ENCODE results near the gene APOL2.
A peak's percentile ranks its signal among the peaks of the same experiment; 100 is the strongest.

APOL2 gene

GRCh38 chr22:36224245-36224644 lies 15.1 kb downstream of the APOL2 start:
- Mint-ChIP-seq H3K4me3 (no peak overlapping the region), H3K9me3 (no peaks in the 10 kb centered on the region), H3K27ac (no peak overlapping the region), H3K4me1 (peaks cover 36% of the 10 kb centered on the region), H3K27me3 (ENCODE audit: low read depth) (no peaks in the 10 kb centered on the region), H3K36me3 (ENCODE audit: low read depth) (peaks cover 17% of the 10 kb centered on the region)
- TF ChIP-seq, protein P1, sequence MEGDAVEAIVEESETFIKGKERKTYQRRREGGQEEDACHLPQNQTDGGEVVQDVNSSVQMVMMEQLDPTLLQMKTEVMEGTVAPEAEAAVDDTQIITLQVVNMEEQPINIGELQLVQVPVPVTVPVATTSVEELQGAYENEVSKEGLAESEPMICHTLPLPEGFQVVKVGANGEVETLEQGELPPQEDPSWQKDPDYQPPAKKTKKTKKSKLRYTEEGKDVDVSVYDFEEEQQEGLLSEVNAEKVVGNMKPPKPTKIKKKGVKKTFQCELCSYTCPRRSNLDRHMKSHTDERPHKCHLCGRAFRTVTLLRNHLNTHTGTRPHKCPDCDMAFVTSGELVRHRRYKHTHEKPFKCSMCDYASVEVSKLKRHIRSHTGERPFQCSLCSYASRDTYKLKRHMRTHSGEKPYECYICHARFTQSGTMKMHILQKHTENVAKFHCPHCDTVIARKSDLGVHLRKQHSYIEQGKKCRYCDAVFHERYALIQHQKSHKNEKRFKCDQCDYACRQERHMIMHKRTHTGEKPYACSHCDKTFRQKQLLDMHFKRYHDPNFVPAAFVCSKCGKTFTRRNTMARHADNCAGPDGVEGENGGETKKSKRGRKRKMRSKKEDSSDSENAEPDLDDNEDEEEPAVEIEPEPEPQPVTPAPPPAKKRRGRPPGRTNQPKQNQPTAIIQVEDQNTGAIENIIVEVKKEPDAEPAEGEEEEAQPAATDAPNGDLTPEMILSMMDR (IDR thresholded peaks at IDR 0.05; ENCODE audit: unreplicated experiment in 3 of 3), result no peak

DNA sequence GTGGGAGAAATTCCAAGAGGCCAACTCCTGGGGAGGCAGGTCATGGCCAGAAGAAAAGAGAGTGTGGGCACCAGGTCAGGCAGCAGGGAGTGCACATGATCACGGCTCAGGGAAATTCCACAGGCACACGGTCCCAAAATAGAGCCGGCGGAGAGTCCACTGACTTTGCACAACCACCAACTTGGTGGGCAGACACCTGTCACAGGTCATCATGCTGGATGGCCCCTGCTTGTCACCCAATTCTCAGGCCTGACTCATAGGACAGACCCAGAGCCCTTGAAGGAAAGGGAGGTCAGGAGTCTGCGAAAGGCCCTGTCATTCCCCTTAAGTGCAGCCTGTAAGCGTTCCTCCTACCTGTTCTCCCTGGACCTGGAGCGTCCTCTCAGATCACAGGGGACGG lies 15.8 kb downstream of the APOL2 start:
- H3K27ac Mint-ChIP-seq, result no peak overlapping the region
- H3K36me3 Mint-ChIP-seq (ENCODE audit: low read depth), result peaks cover 9% of the 10 kb centered on the region
- no peaks in the 10 kb centered on the region for H3K9me3 Mint-ChIP-seq
- H3K4me1 Mint-ChIP-seq, result peaks cover 34% of the 10 kb centered on the region
- no peak overlapping the region for H3K4me3 Mint-ChIP-seq
- TF ChIP-seq, protein P1 (IDR thresholded peaks at IDR 0.05; ENCODE audit: unreplicated experiment in 3 of 3), result no peak
- H3K27me3 Mint-ChIP-seq (ENCODE audit: low read depth), result no peaks in the 10 kb centered on the region

- TF ChIP-seq, protein P1 (IDR thresholded peaks at IDR 0.05; ENCODE audit: unreplicated experiment in 3 of 3), result no peak
- Mint-ChIP-seq H3K27ac (peak overlapping the region in 1 of 3 experiments; percentile 33), H3K4me1 (peaks cover 34% of the 10 kb centered on the region), H3K9me3 (no peaks in the 10 kb centered on the region), H3K36me3 (ENCODE audit: low read depth) (peaks cover 4% of the 10 kb centered on the region), H3K27me3 (ENCODE audit: low read depth) (no peaks in the 10 kb centered on the region), H3K4me3 (no peak overlapping the region)
These were observed 16.4 kb downstream of the APOL2 start for GRCh38 chr22:36222887-36223450.

- TF ChIP-seq, protein P1 (IDR thresholded peaks at IDR 0.05; ENCODE audit: unreplicated experiment in 3 of 3), result peak; percentile 63 to 68 (median 67)
- Mint-ChIP-seq H3K4me3 (no peak overlapping the region), H3K9me3 (no peaks in the 10 kb centered on the region), H3K27me3 (ENCODE audit: low read depth) (no peaks in the 10 kb centered on the region), H3K36me3 (ENCODE audit: low read depth) (no peaks in the 10 kb centered on the region), H3K4me1 (peaks cover 34% of the 10 kb centered on the region), H3K27ac (peak overlapping the region in 2 of 3 experiments; percentile 32 to 53)
These were observed 17.3 kb downstream of the APOL2 start for GRCh38 chr22:36221799-36222751.

- H3K4me3 Mint-ChIP-seq, result no peak overlapping the region
- H3K9me3 Mint-ChIP-seq, result no peaks in the 10 kb centered on the region
- H3K27me3 Mint-ChIP-seq (ENCODE audit: low read depth), result peaks cover 2% of the 10 kb centered on the region
- no peaks in the 10 kb centered on the region for H3K36me3 Mint-ChIP-seq (ENCODE audit: low read depth)
- TF ChIP-seq, protein P1 (IDR thresholded peaks at IDR 0.05; ENCODE audit: unreplicated experiment in 3 of 3), result no peak
- H3K27ac Mint-ChIP-seq, result peak overlapping the region in 2 of 3 experiments; percentile 34 to 41
- peaks cover 34% of the 10 kb centered on the region for H3K4me1 Mint-ChIP-seq
These were observed 18.8 kb downstream of the APOL2 start for GRCh38 chr22:36220451-36220921.

All from nephron (organoid).